Natural killer cell treated with Interleukin-12 subunit alpha and Interleukin-12 subunit beta and Interleukin-15 and Interleukin-18, amount 100 ng/mL, for 72 hours (primary cell): ENCODE results near the gene RPLP1. TPM values are rescaled to one million over a fixed set of nuclear protein-coding genes. Genes with fewer than 3 reads are reported as not detected.
"Not testable (repeated sequence)": the region's sequence is repeated elsewhere in the genome, so short reads cannot be mapped to it uniquely, and the experiment has no call there.

ENCODE experiments used
- ATAC-seq, 2 donors: fragments of 150-1000 bp; cut with Tn5 transposase in 1 of 2; sonication (Bioruptor Pico), chemical (Tn5 transposase) in 1 of 2; 2 replicates each; pipeline ENCODE4 v1.10.0; 2021
- DNase-seq: peaks from one replicate; pipeline ENCODE4 v3.0.0; 2022; ENCODE audit warnings: low spot score
- H3K27ac Mint-ChIP-seq, 2 donors: 1 replicate in 1 of 2; 2 replicates in 1 of 2; pipeline ENCODE4 v1.8.0; 2022; ENCODE audit warnings: mixed read lengths in 2 of 2, mild to moderate bottlenecking in 1 of 2, moderate library complexity in 1 of 2
- H3K27me3 Mint-ChIP-seq, 2 donors: 1 replicate in 1 of 2; 2 replicates in 1 of 2; pipeline ENCODE4 v1.8.0; 2022; ENCODE audit warnings: mixed read lengths in 2 of 2
- H3K36me3 Mint-ChIP-seq: one replicate; pipeline ENCODE4 v1.8.0; 2022; ENCODE audit warnings: mixed read lengths
- H3K4me1 Mint-ChIP-seq, 2 donors: 1 replicate in 1 of 2; 2 replicates in 1 of 2; pipeline ENCODE4 v1.8.0; 2022; ENCODE audit warnings: low read depth in 2 of 2, mixed read lengths in 2 of 2, mild to moderate bottlenecking in 1 of 2
- H3K4me3 Mint-ChIP-seq: one replicate; pipeline ENCODE4 v1.8.0; 2022; ENCODE audit warnings: mixed read lengths
- H3K9me3 Mint-ChIP-seq: 2 replicates; pipeline ENCODE4 v1.8.0; 2022; ENCODE audit warnings: mixed read lengths
- total RNA-seq, 2 donors: library from RNA; stranded (reverse); gene quantifications; one replicate each; pipeline ENCODE4 v1.2.3, GENCODE V29; 2022

RPLP1 gene
- total RNA-seq, 2 donors from 2014 or later, result 1,083 to 1,971 TPM

- ATAC-seq (no peak), DNase-seq (no peak)
- H3K36me3 Mint-ChIP-seq, result peaks cover 17% of the 10 kb centered on the region
- no peaks in the 10 kb centered on the region for H3K27me3 Mint-ChIP-seq
- no peaks in the 10 kb centered on the region for H3K9me3 Mint-ChIP-seq
- peaks cover 0 to 3% of the 10 kb centered on the region in 2 donors for H3K4me1 Mint-ChIP-seq
- H3K27ac Mint-ChIP-seq, result no peak overlapping the region
- no peak overlapping the region for H3K4me3 Mint-ChIP-seq
Measured at GRCh38 chr15:69422336-69422895, 30.2 kb upstream of the RPLP1 start.

DNA sequence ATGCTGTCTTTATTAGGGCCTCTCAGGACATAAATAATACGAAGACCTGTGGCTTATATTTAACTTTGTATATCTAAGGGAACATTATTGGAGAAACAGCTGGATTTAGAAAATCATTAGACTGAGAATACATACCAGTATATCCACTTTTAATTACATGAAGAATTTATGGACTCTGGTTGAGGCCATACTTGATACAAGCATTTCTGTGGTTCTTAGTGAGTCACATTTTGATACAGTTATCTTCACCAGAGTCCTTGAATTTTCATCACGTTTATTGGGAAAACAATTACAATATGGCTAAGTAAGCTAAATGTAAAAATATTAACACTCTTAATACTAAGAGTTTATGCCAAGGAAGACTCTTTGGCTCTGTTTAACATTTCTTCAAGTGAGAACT lies 28.6 kb upstream of the RPLP1 start:
- no peak for ATAC-seq
- H3K36me3 Mint-ChIP-seq, result peaks cover 8% of the 10 kb centered on the region

DNA sequence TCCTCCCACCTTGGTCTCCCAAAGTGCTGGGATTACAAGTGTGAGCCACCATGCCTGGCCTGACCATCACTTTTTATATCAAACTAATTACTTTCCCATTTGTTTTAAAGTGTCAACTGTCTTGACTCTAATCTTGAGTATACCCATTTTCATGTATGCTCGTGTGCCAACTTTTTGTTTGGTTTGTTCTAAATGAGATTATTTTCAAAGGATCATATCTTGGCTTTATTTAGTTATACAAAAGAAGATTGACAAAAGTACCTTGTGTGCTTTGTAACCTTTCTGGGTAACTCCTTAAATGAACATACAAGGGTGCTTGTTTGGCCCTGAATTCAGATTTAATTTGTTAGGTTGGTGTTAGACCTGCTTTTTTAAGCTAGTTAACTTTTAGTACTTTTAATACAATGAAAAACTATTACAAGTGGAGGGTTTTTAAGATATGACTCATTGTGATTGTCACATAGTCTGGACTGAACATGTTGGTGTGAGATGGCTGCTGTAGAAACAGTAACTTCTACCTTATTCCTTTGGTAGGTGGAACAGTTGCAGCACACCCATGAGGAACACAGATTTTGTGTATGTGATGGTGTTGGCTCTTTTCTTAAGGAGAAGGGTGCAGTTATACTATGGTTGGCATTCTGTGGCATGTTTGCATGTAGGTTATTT lies 27.7 kb upstream of the RPLP1 start:
- ATAC-seq (no peak), DNase-seq (no peak)
- no peaks in the 10 kb centered on the region for H3K9me3 Mint-ChIP-seq
- peaks cover 8% of the 10 kb centered on the region for H3K36me3 Mint-ChIP-seq
- H3K4me3 Mint-ChIP-seq, result no peak overlapping the region
- no peak overlapping the region for H3K27ac Mint-ChIP-seq
- no peaks in the 10 kb centered on the region for H3K4me1 Mint-ChIP-seq
- no peaks in the 10 kb centered on the region for H3K27me3 Mint-ChIP-seq

More for the DNA sequence above, 28.6 kb upstream of the RPLP1 start:
- H3K9me3 Mint-ChIP-seq, result no peaks in the 10 kb centered on the region
- no peak for DNase-seq
- H3K4me3 Mint-ChIP-seq, result no peak overlapping the region
- H3K4me1 Mint-ChIP-seq, result no peaks in the 10 kb centered on the region
- no peak overlapping the region for H3K27ac Mint-ChIP-seq
- H3K27me3 Mint-ChIP-seq, result no peaks in the 10 kb centered on the region

DNA sequence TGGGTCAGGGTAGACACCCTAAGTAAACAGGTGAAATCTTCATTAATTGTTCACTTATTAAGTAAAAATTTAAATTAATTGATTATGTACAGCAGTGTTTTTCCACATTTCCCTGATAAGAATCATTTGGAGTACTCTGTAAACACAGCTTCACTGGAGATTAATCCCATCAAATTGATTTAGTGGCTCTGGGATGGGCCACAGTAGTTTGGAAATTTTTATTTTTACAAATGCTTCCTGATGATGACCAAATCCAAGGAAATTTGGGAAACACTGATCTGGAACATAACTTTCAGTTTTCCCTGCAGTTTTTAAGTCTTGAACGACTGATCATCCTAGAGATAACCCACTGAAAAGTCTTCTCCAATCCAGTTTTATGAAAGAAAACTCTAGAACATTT lies 18.8 kb upstream of the RPLP1 start:
- Mint-ChIP-seq H3K9me3 (no peaks in the 10 kb centered on the region), H3K4me3 (no peak overlapping the region), H3K36me3 (peaks cover 20% of the 10 kb centered on the region), H3K4me1 (no peaks in the 10 kb centered on the region), H3K27ac (no peak overlapping the region), H3K27me3 (no peaks in the 10 kb centered on the region)
- DNase-seq, result no peak
- ATAC-seq, result no peak

GRCh38 chr15:69434238-69434637 lies 18.4 kb upstream of the RPLP1 start:
- Mint-ChIP-seq H3K27ac (no peak overlapping the region), H3K27me3 (no peaks in the 10 kb centered on the region), H3K36me3 (peaks cover 20% of the 10 kb centered on the region), H3K4me1 (no peaks in the 10 kb centered on the region), H3K4me3 (no peak overlapping the region), H3K9me3 (no peaks in the 10 kb centered on the region)
- ATAC-seq (no peak), DNase-seq (no peak)

DNA sequence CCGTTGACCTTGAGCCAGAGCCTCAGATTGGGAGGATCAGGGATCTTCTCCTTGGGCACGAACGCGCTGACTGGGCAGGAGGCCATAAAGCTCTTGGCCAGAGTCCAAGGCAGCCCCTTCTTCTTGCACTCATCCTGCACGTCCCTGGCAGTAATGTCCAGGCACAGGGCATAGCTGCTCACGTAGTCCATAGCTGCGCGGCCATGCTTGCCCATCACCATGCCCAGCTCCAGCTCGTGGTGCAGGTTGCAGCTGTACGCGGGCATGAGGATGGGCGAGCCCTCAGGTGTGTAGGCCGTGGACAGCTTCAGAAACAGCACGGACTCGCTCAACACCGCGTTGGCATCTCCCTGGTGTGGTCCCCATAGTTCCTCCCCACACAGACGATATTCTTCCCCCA lies 17.9 kb upstream of the RPLP1 start:
- Mint-ChIP-seq H3K27ac (no peak overlapping the region), H3K4me3 (no peak overlapping the region), H3K9me3 (no peaks in the 10 kb centered on the region), H3K4me1 (no peaks in the 10 kb centered on the region), H3K27me3 (no peaks in the 10 kb centered on the region), H3K36me3 (peaks cover 25% of the 10 kb centered on the region)
- DNase-seq (no peak), ATAC-seq (no peak)

DNA sequence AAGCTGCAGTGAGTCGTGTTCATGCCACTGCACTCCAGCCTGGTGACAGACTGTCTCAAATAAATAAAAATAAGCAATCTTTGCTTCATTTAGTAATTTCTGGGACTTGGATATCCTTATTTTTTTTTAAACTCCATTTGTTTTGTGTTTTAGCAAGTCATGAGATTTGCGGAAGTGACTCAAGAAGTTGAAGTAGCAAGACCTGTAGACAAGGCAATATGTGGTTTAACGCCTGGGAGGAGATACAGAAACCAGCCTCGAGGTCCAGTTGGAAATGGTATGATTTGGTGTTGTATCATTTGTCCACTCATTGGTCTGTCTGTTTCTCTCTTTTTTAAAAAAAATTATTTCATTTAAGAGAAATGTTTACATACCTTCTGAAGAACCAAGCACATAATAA lies 16.6 kb upstream of the RPLP1 start:
- H3K4me3 Mint-ChIP-seq, result no peak overlapping the region
- ATAC-seq, result no peak
- no peaks in the 10 kb centered on the region for H3K27me3 Mint-ChIP-seq
- H3K36me3 Mint-ChIP-seq, result peaks cover 28% of the 10 kb centered on the region
- H3K27ac Mint-ChIP-seq, result no peak overlapping the region
- no peak for DNase-seq
- no peaks in the 10 kb centered on the region for H3K9me3 Mint-ChIP-seq
- H3K4me1 Mint-ChIP-seq, result no peaks in the 10 kb centered on the region

- no peak for ATAC-seq
- DNase-seq, result no peak
- Mint-ChIP-seq H3K27ac (no peak overlapping the region), H3K4me3 (no peak overlapping the region), H3K27me3 (no peaks in the 10 kb centered on the region), H3K4me1 (no peaks in the 10 kb centered on the region), H3K9me3 (no peaks in the 10 kb centered on the region), H3K36me3 (peaks cover 25% of the 10 kb centered on the region)
Measured at GRCh38 chr15:69436951-69437350, 15.7 kb upstream of the RPLP1 start.

GRCh38 chr15:69439623-69440022 lies 13.0 kb upstream of the RPLP1 start:
- H3K36me3 Mint-ChIP-seq, result peaks cover 22% of the 10 kb centered on the region

GRCh38 chr15:69443032-69443611 lies 9.5 kb upstream of the RPLP1 start:
- H3K36me3 Mint-ChIP-seq, result peaks cover 11% of the 10 kb centered on the region
- ATAC-seq (peak; percentile 53 to 64), DNase-seq (no peak)
- peak overlapping the region; percentile 42 for H3K4me3 Mint-ChIP-seq
- peak overlapping the region; percentile 29 to 51 for H3K27ac Mint-ChIP-seq
- no peaks in the 10 kb centered on the region for H3K9me3 Mint-ChIP-seq
- no peaks in the 10 kb centered on the region for H3K27me3 Mint-ChIP-seq
- H3K4me1 Mint-ChIP-seq, result peaks cover 3 to 11% of the 10 kb centered on the region in 2 donors

More at GRCh38 chr15:69439623-69440022, 13.0 kb upstream of the RPLP1 start:
- Mint-ChIP-seq H3K27me3 (no peaks in the 10 kb centered on the region), H3K4me1 (peaks cover 3 to 11% of the 10 kb centered on the region in 2 donors), H3K9me3 (no peaks in the 10 kb centered on the region), H3K4me3 (peak overlapping the region; percentile 9), H3K27ac (no peak overlapping the region)
- DNase-seq (no peak), ATAC-seq (no peak)

- ATAC-seq, result no peak
- Mint-ChIP-seq H3K27ac (no peak overlapping the region), H3K27me3 (no peaks in the 10 kb centered on the region), H3K9me3 (no peaks in the 10 kb centered on the region), H3K4me3 (no peak overlapping the region), H3K36me3 (peaks cover 3% of the 10 kb centered on the region), H3K4me1 (peaks cover 3 to 11% of the 10 kb centered on the region in 2 donors)
- DNase-seq, result no peak
Measured at GRCh38 chr15:69444686-69445085, 7.9 kb upstream of the RPLP1 start.

DNA sequence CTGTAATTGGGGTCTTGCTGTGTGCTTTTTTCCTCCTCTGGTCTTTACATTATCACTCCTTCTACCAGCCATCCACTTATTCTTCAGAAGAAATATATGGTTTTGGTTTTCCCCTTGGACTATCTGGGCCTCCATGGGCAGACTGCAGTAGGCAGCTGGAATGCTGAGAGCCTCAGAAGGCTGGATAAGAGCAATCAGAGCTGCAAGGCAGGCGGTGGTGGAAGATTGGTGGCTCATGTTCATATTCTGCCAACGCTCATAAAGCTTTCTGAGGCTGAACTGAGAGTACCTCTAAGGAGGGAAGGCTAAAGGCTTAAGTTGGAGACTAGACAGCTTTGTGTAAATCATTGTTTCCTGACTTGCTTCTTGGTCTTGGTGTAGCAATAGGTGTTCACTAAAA lies 5.7 kb upstream of the RPLP1 start:
- peak overlapping the region in 1 of 2 donors; percentile 23 for H3K27ac Mint-ChIP-seq
- no peak for DNase-seq
- no peaks in the 10 kb centered on the region for H3K36me3 Mint-ChIP-seq
- no peaks in the 10 kb centered on the region for H3K27me3 Mint-ChIP-seq
- ATAC-seq, result no peak
- H3K9me3 Mint-ChIP-seq, result no peaks in the 10 kb centered on the region
- peaks cover 7 to 13% of the 10 kb centered on the region in 2 donors for H3K4me1 Mint-ChIP-seq
- H3K4me3 Mint-ChIP-seq, result no peak overlapping the region

DNA sequence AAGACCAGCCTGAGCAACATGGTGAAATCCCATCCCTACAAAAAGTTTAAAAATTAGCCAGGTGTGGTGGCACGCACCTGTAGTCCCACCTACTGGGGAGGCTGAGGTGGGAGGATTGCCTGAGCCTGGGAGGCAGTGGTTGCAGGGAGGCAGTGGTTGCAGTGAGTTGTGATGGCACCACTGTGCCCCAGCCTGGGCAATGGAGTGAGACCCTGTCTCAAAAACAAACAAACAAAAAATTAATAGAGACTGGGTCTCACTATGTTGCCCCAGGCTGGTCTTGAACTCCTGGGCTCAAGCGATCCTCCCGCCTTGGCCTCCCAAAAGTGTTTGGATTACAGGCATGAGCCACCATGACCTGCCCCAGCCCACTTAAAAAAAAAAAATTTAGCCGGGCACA lies 2.4 kb upstream of the RPLP1 start:
- H3K36me3 Mint-ChIP-seq, result peaks cover 21% of the 10 kb centered on the region
- not testable (repeated sequence) for H3K27me3 Mint-ChIP-seq, H3K9me3 Mint-ChIP-seq, H3K27ac Mint-ChIP-seq, ATAC-seq, DNase-seq, H3K4me3 Mint-ChIP-seq
- H3K4me1 Mint-ChIP-seq, result peaks cover 27 to 30% of the 10 kb centered on the region in 2 donors

DNA sequence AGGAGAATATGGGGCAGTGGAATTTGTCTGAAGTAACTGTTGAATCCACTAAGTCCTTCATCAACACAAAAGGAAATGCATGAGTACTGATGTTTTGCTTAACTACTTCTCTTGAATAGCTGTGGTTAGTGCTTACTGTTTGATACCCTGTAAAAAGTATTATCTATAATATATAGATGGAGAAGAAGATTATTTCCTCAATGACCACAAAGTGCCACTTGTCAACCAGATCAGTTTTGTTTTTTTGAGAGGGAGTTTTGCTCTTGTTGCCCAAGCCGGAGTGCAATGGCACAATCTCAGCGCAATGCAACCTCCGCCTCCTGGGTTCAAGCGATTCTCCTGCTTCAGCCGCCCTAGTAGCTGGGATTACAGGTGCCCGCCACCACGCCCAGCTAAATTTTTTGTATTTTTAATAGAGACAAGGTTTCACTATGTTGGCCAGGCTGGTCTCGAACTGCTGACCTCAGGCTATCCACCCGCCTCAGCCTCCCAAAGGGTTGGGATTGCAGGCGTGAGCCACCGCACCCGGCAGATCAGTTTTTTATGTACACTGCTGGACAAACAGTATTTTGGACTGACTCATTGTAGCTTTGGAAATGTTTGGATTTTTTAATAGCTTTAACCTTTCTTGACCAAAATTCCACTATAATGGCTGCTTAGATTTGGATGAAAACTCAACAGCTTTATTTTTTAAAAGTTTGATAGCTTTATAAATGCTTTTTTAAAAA lies 1.5 kb upstream of the RPLP1 start:
- no peak for ATAC-seq
- Mint-ChIP-seq H3K27me3 (no peaks in the 10 kb centered on the region), H3K4me3 (peak overlapping the region; percentile 98), H3K36me3 (peaks cover 30% of the 10 kb centered on the region), H3K27ac (peak overlapping the region; percentile 97 to 100), H3K9me3 (no peaks in the 10 kb centered on the region), H3K4me1 (peaks cover 34 to 39% of the 10 kb centered on the region in 2 donors)
- DNase-seq, result no peak
